Activated T-cell treated with anti-CD3 and anti-CD28 coated beads for 48 hours (primary cell): ENCODE measurements around the gene RAB30.
"Not testable (repeated sequence)": the region's sequence is repeated elsewhere in the genome, so short reads cannot be mapped to it uniquely, and the experiment has no call there.

Source experiments
- DNase-seq: peaks from one replicate; pipeline ENCODE4 v3.0.0-alpha.2; 2020; ENCODE audit warnings: low read depth

RAB30 gene

DNA sequence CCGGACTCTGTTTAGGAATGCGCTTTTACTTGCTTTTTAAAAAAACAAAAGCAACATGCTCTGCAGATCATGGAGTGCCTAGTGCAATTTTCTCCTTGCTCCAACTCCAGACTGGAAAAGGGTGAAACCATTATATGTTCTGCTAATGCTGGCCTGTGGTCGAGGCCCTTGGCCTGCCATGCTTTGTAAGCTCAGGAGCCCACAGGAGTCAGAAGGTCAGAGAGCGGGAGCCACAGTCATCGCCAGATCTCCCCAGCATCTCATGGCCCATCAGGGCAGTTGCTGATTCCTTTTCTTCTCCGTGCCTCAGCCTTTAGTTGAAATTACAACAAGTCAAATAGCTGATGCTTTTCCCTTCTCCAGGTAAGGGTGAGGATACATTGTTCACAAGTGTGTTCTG is 89.8 kb downstream of the RAB30 start:
- no peak for DNase-seq

DNA sequence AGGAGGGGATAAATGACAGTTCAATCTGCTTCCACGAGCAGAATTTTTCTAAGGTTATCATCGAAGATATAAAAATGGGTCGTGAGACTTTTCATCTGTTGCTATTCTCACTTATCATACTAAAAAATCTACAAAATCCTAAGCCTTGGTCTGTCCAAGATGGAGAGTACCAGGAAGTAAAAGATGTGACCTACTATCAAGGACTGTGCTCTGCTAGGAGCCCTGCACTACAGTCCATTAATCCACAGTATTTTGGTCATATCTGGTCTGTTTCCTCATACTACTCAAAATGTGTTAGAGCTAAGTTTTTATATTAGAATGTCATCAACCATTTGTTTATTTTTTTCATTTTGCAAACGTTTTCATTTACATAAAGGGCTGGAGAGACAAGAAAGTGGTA is 90.8 kb downstream of the RAB30 start:
- no peak for DNase-seq

DNA sequence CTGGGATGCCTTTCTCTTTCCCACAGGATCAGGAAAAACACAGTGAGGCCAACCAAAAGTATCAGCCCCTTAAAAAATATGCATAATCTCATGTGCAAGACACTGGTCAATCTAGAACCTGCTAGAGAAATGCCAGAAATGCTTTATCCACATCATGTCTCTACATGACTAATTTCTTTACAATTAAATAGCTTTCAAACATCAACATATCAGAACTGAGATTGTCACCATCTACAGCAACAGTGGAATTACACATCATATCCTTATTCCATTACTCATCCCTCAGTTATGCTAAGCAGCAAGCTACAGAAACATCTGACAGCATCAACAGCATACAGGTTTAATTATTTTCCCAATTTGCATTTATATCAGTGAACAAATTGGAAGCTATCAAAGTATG is 91.4 kb downstream of the RAB30 start:
- no peak for DNase-seq

DNA sequence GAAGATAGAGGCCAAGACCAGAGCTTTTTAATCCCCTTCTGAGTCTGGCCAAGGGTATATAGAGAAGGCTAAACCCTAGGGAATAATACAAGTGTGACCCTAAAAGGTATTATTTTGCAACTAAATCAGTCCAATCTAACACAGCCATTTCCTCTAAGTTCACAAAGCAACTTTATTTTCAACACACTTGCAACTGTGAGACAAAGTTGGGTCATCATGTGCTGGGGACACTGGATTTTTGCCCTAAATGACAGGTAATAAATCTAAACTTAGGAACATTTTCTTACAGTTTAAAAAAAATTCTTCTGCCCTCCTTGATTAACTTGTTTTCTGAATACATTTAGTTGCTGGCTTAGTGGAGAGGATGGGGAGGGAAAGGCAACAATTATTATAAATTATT is 91.9 kb downstream of the RAB30 start:
- DNase-seq, result no peak

DNA sequence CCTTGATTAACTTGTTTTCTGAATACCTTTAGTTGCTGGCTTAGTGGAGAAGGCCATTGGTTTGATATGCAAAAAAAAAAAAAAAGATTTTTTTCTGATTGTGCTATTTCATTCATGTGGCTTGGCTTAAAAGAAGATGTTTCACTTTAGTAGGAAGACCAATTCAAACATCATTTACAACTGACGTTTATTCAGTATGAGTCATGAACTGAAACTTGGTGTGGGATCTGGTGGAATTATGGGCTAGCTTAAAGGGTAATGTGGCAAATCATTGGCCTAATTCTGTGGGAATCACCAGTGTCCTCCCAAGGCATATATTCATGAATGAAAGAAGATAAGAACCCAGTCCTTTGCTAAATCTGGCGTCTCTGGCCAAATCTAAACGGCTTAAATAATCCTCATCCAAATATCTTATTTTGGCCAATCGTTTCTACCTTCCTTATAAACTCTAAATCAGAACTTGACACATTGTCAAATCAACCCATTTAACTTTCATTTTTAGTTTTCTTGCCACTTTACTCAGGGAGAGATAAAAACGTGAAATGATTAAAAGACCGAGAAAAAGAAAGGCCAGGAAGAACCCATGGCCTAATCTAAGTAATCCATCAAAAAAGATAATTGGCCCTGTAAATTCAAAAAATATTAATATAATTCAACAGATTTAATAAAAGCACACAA is 93.1 kb downstream of the RAB30 start:
- DNase-seq, result no peak

DNA sequence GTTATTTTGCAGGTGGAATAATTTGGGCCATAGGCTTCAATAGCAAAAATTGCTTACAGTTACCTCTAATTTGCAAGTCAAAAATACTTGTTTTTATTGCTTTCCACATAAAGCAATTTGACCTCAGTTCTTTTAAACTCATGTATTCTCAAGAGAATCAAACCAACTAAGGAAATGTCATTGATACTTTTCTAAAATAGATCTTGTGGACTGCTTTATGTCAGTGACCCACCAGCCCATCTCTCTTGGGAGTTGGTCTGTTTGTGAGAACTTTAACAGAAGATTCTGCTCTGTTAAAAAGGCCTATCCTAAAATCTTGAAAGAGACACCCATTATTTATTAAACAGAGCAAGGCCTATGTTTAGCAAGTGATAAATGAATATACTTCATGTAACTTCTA is 94.9 kb downstream of the RAB30 start:
- no peak for DNase-seq

DNA sequence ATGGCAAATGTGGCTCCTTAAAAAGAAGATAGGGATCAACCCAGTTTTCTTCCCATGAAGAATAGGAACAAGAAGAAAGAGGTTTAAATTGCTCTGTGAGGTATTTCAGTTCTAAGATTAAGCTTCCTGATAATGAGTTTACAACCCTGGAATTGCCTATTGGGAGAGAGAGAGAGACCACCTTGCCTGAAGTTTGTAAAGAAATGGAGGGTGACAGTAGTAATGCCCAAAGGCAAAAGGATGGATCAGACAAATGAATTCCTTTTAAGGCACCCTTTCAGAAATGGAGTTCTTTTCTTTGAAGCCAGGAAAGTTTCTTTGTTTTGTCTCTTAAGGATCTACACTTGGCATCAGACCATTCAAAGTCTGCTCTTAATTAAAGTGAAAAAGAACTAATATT is 95.8 kb downstream of the RAB30 start:
- DNase-seq, result no peak

DNA sequence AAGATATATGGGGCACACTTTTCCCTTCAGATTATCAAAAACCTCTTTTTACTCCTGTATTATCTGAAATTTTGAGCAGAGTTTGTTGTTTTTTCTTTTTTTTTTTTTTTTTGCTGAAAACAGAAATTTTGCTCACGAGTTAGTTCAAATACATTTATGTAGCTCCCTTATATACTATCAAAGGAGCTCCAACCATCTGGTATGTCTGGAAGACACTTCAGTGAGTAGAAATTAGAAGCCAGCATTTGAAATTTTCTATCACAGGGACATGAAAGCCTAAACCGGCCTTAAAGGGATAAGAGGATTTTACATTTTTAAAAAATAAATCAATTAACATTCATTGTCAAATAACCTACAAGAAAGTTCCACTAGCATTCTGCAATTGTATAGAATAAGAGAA is 96.8 kb downstream of the RAB30 start:
- no peak for DNase-seq

DNA sequence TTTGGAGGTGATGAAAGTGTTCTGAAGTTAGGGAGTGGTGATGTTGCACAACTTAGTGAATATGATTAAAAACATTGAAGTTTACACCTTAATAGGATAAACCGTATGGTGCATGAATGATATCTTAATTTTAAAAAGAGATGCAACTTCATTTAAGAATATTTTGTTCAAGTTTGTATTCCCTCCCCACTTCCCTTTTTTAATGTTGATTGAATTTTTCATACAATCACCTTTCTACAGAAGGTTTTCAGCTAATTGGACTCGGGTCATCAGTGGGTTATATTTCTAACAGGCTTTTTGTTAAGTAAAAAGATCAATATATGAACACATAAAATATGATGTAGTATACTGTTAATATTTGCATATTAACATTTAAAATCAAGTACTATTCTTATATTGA is 97.6 kb downstream of the RAB30 start:
- no peak for DNase-seq

DNA sequence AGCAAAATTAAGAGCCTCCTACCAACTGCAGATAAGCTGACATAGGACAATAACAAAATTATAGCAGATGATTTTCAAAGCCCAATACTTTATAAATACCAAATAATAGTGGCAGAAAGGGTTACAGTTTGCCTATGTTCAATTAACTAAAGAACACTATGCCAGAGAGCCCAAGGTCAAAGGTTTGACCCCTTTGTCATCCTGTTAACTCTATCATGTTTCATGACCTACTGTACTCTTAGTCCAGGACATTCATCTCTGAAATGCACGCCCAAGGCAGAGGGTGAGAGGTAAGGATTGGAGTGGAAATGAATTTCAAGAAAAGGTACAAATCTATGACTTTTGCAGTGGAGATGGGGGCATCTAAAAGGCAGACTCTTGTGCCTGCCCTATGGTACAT is 99.6 kb downstream of the RAB30 start:
- no peak for DNase-seq

DNA sequence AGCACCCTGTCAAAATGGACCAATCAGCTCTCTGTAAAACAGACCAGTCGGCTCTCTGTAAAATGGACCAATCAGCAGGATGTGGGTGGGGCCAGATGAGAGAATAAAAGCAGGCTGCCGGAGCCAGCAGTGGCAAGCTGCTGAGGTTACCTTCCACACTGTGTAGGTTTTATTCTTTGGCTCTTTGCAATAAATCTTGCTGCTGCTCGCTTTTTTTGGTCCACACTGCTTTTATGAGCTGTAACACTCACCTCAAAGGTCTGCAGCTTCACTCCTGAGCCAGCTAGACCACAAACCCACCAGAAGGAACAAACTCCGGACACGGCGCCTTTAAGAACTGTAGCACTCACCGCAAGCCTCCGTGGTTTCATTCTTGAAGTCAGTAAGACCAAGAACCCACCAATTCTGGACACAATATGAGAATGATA is 100.2 kb downstream of the RAB30 start:
- peak; percentile 34 for DNase-seq

DNA sequence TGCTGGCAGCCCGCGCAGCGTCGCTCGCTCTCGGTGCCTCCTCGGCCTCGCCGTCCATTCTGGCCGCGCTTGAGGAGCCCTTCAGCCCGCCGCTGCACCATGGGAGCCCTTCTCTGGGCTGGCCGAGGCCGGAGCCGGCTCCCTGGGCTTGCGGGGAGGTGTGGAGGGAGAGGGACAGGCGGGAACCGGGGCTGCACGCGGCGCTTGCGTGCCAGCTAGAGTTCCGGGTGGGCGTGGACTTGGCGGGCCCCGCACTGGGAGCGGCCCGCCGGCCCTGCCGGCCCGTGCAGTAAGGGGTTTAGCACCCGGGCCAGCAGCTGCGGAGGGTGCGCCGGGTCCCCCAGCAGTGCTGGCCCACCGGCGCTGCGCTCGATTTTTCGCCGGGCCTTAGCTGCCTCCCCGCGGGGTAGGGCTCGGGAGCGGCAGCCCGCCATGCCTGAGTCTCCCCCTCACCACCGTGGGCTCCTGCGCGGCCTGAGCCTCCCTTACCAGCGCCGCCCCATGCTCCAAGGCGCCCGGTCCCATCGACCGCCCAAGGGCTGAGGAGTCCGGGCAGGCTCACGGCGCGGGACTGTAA is 101.1 kb downstream of the RAB30 start:
- not testable (repeated sequence) for DNase-seq

DNA sequence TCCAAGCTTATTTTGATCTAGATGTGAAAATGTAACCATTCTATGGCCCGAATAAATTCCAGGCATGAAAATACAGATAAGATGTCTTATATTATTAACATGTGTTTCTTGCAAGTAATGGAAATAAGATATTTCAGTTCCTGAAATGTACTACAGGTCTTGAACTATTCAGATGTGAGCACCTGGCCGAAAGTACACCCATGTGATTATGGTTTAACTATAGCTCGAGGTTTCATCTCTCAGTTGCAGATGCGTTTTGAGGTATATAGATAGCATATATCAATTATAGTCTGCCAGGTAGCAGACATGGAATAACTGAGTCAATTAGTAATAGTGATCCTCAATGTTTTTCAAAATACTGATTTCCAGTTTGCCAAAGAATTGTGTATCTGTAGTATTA is 101.9 kb downstream of the RAB30 start:
- DNase-seq, result no peak

DNA sequence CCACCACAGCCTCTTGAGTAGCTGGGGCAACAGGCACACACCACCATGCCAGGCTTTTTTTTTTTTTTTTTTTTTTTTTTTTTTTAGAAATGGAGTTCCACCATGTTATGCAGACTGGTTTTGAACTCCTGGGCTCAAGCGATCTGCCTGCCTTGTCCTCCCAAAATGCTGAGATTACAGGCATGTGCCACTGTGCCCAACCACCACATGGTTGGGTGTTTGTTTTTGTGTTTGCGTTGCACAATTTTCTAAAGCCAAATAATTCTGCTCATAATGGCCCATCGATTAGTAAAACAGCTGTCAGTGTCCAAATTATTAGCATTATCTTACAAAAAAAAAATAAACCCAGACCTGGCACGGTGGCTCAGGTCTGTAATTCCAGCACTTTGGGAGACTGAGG is 104.3 kb downstream of the RAB30 start:
- DNase-seq, result no peak

DNA sequence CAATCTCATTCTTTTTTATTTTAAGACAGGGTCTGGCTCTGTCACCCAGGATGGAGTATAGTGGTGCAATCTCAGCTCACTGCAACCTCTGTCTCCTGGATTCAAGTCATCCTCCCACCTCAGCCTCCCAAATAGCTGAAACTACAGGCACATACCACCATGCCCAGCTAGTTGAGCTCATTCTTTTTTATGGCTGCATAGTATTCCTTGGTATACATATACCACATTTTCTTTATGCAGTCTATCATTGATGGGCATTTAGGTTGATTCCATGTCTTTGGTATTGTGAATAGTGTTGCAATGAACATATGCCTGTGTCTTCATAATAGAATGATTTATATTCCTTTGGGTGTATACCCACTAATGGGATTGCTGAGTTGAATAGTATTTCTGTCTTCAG is 109.7 kb downstream of the RAB30 start:
- DNase-seq, result not testable (repeated sequence)

DNA sequence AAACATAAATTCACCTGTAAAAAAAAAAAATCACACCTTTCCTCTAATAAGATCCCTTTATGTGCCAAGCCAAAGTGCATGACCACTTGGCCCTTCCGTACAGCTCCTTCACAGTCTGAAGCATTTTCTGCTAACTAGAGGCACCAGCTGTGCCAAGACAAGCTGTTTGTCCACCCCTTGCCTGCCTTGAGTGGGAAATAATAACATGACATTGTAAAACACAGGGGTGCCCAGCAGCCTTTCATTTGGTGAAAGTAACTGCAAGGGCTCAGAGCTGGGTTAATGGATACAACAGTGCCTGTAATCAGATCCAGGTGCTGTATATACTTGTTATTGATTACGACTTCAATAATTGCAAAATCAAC is 110.9 kb downstream of the RAB30 start:
- no peak for DNase-seq

DNA sequence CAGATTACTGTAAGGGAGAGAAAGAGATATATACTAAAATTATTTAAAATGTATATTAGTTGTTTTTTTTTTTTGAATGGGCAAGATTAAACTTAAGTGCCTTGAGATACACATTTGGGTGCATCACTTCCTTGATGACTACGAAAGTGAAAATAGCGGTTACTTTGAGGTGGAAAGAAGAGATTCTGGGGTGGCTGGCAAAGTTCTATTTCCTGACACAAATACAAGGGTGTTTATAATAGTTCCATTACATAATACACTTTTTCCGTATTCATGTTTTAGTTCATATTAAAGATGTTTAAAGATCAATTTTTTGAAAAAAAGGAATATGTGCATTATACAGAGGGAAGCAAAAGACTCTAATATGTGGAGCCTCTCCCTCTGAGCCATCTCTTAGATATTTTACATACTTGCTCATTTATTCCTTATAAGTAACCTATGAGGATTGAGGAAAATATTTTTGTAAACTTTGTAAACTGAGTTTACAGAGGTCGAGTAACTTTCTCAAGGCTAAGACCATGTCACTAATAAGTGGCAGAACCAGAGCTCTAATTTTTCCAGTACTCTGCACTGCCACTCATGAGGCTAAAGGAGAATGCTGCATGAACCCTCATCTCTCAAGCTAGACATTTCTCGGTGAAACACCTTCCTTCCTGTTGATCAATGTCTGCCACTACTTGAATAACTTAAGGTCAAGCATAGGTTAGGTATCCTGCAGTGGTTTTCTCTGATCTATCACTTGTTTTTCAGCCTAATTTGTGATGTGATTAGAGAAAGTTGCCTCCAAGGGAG is 111.5 kb downstream of the RAB30 start:
- no peak for DNase-seq

DNA sequence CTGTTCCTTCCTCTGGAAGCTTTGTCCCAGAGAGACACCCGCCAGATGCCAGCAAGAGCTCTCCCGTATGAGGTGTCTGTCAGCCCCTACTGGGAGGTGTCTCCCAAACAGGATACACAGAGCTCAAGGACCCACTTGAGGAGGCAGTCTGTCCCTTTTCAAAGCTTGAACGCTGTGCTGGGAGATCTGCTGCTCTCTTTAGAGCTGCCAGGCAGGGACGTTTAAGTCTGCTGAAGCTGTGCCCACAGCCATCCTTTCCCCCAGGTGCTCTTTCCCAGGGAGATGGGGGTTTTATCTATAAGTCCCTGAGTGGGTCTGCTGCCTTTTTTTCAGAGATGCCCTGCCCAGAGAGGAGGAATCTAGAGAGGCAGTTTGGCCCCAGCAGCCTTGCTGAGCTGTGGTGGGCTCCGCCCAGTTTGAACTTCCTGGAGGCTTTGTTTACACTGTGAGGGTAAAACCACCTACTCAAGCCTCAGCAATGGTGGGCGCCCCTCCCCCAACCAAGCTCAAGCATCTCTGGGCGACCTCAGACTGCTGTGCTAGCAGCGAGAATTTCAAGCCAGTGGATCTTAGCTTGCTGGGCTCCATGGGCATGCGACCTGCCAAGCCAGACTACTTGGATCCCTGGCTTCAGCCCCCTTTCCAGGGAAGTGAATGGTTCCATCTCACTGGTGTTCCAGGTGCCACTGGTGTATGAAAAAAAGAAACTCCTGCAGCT is 115.8 kb downstream of the RAB30 start:
- peak; percentile 23 for DNase-seq

DNA sequence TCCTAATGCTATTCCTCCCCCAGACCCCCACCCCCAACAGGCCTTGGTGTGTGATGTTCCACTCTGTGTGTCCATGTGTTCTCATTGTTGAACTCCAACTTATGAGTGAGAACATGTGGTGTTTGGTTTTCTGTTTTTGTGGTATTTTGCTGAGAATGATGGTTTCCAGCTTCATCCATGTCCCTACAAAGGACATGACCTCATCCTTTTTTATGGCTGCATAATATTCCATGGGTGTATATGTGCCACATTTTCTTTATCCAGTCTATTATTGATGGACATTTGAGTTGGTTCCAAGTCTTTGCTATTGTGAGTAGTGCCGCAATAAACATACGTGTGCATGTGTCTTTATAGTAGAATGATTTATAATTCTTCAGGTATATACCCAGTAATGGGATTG is 121.2 kb downstream of the RAB30 start:
- not testable (repeated sequence) for DNase-seq

DNA sequence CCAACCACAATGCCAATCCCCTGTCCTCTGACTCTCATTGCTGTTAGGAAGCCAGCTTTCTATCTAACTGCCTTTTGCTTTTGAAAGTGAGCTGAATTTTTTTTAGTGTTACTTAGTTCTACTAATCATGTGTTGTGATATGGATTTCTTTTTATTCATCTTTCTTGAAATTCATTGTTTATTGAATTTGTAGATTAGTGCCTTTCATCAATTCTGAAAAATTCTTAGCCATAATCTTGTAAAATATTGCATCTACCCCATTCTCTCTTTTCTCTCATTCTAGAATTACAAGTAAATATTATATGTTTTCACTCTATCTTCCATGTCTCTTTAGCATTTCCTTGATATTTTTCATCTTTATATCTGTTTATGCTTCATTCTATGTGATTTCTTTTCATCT is 122.3 kb downstream of the RAB30 start:
- no peak for DNase-seq

DNA sequence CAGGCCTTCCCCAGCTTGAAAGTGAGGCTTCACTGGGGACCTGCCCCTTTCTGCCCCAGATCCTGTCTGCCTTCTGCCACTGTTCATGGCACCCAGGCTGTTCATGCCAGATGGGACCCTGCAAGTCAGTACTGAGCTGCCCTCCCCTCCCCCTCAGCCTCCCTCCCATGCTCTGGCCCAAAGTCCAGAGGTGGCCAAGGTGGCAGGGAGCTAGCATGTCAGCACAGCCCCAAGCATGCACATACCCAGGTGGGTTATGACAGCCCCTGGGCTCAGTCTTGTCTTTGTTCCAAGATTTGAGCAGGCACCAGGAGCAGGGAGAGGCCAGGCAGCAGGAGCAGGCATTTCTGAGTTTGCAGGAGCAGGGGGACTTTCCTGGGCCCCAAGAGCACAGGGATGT is 126.0 kb downstream of the RAB30 start:
- DNase-seq, result no peak

DNA sequence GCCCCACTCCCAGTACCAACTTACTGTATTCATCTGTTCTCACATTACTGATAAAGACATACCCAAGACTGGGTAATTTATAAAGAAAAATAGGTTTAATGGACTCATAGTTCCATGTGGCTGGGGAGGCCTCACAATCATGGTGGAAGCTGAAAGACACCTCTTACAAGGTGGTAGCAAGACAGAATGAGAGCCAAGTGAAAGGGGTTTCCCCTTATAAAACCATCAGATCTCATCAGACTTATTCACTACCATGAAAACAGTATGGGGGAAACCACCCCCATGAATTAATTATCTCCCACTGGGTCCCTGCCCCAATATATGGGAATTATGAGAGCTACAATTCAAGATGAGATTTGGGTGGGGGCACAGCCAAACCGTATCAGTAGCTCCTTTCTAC is 126.7 kb downstream of the RAB30 start:
- not testable (repeated sequence) for DNase-seq

DNA sequence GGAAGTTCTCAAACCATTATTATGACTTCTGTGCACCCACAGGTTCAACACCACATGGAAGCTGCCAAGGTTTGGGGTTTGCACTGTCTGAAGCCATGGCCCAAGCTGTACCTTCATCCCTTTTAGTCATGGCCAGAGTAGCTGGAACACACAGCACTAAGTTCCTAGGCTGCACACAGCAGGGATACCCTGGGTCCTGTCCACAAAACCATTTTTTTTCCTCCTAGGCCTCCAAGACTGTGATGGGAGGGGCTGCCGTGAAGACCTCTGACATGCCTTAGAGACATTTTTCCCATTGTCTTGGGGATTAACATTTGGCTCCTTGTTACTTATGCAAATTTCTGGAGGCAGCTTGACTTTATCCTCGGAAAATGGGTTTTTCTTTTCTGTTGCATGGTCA is 127.5 kb downstream of the RAB30 start:
- no peak for DNase-seq
